Measurements from ENCODE around the gene CNGA3.

DNA sequence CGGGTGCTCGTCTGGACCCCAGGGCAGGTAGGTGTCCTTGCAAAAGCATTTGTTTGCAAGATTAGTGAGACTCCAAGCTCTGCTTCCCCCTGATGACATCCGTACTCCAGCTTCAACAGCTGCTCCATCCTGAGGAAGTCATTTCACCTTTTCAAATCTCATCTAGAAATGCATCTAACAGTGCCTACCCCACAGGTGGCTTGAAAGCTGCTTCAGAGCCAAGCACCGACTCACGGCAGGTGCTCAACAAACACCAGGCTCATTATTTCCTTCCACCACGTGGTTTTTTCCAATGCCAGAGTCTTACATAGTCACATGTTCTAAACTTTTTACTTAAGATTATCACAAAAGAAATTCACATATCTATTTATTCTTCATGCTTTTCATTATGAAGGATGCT, 31.9 kb downstream of the CNGA3 start:
- TF ChIP-seq, protein P1, sequence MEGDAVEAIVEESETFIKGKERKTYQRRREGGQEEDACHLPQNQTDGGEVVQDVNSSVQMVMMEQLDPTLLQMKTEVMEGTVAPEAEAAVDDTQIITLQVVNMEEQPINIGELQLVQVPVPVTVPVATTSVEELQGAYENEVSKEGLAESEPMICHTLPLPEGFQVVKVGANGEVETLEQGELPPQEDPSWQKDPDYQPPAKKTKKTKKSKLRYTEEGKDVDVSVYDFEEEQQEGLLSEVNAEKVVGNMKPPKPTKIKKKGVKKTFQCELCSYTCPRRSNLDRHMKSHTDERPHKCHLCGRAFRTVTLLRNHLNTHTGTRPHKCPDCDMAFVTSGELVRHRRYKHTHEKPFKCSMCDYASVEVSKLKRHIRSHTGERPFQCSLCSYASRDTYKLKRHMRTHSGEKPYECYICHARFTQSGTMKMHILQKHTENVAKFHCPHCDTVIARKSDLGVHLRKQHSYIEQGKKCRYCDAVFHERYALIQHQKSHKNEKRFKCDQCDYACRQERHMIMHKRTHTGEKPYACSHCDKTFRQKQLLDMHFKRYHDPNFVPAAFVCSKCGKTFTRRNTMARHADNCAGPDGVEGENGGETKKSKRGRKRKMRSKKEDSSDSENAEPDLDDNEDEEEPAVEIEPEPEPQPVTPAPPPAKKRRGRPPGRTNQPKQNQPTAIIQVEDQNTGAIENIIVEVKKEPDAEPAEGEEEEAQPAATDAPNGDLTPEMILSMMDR (IDR thresholded peaks at IDR 0.05; ENCODE audit: low read depth, low read length): no peak
- TF ChIP-seq EZH2phosphoT487 (IDR thresholded peaks at IDR 0.05; ENCODE audit: low read depth): no peak

Data from OCI-LY3 (cell line).